Stimulated activated CD4-positive, alpha-beta T cell treated with anti-CD3 and anti-CD28 coated beads, Interleukin-4, amount 100 ng/mL, for 24 hours (primary cell): ENCODE results near the gene TMEM106C.
"Not testable (repeated sequence)": the region's sequence is repeated elsewhere in the genome, so short reads cannot be mapped to it uniquely, and the experiment has no call there.

Experiments
- DNase-seq: peaks from one replicate; pipeline ENCODE4 v3.0.0-alpha.2; 2020

Gene TMEM106C

GRCh38 chr12:47950856-47951468 is 12.4 kb upstream of the TMEM106C start:
- DNase-seq = no peak

GRCh38 chr12:47954058-47954457 is 9.3 kb upstream of the TMEM106C start:
- no peak for DNase-seq

- no peak for DNase-seq
Observed at GRCh38 chr12:47954467-47955045, 8.8 kb upstream of the TMEM106C start.

DNA sequence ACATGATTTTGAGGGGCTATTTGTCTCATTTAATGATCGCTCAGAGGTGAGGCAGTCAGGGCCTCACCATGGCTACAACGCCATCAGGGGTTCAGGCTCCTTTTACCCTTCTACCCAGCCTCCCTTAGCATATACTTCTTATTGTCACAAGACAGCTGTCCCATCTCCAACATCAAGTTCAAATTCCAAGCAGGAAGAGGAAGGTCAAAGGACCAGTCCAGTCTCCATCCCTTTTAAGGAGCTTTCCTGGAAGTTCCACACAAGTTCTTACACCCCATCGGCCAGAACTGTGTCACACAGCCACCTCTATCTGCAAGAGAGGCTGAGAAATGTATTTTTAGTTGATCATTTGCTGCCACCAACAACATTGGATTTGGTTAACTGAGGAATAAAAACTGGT is 8.3 kb upstream of the TMEM106C start:
- no peak for DNase-seq

DNA sequence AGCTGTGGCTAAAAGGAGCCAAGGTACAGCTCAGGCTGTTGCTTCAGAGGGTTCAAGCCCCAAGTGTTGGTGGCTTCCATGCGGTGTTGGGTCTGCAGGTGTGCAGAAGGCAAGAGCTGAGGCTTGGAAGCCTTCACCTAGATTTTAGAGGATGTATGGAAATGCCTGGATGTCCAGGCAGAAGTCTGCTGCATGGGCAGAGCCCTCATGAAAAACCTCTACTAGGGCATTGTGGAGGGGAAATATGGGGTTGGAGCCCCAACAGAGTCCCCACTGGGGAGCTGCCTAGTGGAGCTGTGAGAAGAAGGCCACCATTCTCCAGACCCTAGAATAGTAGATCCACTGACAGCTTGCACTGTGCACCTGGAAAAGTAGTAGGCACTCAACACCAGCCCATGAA is 5.7 kb upstream of the TMEM106C start:
- not testable (repeated sequence) for DNase-seq

DNA sequence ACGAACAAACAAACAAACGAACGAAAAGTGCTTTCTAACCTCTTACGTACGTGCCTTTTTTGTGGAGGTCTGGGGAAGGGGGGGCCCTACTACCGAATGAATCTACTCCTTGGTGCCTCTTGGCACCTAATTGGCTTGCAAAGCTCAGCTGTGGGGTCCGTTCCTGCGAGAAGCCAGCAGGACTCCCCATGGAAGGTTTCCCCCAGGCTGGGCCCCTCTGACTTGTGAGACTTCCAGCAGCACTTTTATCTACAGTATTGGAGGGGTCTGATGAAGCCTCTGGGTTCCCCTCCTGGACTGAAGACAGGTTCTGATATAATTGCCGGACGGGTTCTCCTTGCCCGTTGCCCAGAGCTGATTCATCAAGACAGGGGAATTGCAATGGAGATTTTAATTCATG is 1.2 kb upstream of the TMEM106C start:
- no peak for DNase-seq

GRCh38 chr12:47964106-47964728 is 821 bp downstream of the TMEM106C start:
- DNase-seq = peak; percentile 19

- no peak for DNase-seq
Observed at GRCh38 chr12:47965581-47965980, 2.2 kb downstream of the TMEM106C start.

DNA sequence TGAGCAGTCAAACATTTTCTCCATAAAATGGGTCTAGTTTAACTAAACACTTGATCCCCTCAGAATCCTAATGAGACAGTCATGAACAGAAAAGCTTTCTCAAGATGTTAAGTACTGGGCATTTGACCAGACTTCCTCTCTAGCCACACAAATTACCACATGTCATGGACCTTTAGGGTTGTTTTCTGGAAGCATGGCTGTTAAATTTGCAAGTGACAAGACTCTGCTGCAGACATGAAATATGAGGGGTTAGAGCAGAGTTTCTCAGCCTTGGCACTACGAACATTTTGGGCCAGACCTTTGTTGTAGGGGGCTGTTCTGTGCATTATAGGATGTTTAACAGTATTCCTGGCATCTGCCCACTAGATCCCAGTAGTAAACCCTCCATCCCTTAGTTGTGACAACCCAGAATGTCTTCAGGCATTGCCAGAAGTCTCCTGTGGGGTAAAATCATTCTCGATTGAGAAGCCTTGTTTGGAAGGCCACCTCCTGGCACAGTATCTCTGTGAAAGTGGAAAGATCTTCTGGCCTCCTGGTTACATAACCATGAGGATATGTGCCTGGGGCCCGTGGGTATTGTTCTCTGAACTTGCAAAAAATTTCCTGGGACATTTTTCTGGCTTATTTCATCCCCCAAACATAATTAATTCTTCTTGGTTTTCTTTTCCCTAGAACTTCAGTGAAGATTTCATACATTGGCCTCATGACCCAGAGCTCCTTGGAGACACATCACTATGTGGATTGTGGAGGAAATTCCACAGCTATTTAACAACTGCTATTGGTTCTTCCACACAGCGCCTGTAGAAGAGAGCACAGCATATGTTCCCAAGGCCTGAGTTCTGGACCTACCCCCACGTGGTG is 4.3 kb downstream of the TMEM106C start:
- DNase-seq = no peak

- DNase-seq = no peak
Observed at GRCh38 chr12:47969845-47970244, 6.4 kb downstream of the TMEM106C start.

DNA sequence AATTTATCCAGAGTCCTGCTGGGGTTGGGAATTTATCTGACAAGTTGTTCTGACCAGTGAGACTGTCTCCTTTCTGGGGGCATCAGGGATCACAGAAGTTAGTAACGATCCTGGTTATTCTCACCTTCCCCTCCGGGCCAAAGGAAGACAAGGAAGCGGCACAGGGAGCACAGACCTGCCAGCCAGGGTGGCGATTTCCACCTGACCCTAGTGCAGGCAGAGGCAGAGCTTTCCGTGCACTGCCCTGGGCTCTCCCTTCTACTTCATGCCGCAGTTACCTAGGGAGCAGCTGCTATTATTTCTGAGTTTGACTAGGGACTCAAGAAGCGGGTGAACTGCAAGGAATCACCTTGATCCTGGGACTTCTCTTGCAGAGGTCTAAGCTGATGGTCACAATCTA is 7.4 kb downstream of the TMEM106C start:
- DNase-seq = no peak

GRCh38 chr12:47972895-47973294 is 9.5 kb downstream of the TMEM106C start:
- DNase-seq = no peak

- no peak for DNase-seq
Observed at GRCh38 chr12:47973870-47974269, 10.5 kb downstream of the TMEM106C start.

DNA sequence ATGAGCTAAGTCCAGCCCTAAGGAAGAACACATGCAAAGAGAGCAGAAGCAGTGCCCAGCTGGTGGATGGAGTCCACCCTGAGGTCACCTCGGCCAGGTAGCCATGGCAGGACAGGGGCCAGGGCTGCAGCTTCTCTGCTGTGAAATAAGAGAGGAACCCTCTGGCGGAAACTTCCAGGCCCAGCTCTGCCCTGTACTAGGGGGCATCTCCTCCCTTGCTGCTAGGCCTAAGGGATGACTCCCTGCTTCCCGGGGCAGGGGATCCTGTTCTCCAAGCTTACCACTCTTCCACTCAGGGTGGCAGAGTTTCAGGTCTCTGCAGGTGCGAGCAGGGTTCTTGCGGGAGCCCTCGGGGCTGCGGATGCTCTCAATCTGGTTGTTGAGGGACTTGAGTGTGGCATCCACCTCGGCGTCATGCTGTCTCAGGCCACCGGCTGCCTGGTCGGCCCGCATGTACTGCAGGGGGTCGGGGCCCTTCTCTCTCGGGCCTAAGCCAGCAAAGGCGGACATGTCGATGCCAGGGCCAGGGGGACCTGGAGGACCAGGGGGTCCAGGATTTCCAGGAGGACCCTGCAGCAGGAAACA is 11.7 kb downstream of the TMEM106C start:
- no peak for DNase-seq

- no peak for DNase-seq
Observed at GRCh38 chr12:47975816-47976215, 12.4 kb downstream of the TMEM106C start.

GRCh38 chr12:47977046-47977771 is 13.8 kb downstream of the TMEM106C start:
- DNase-seq = no peak

DNA sequence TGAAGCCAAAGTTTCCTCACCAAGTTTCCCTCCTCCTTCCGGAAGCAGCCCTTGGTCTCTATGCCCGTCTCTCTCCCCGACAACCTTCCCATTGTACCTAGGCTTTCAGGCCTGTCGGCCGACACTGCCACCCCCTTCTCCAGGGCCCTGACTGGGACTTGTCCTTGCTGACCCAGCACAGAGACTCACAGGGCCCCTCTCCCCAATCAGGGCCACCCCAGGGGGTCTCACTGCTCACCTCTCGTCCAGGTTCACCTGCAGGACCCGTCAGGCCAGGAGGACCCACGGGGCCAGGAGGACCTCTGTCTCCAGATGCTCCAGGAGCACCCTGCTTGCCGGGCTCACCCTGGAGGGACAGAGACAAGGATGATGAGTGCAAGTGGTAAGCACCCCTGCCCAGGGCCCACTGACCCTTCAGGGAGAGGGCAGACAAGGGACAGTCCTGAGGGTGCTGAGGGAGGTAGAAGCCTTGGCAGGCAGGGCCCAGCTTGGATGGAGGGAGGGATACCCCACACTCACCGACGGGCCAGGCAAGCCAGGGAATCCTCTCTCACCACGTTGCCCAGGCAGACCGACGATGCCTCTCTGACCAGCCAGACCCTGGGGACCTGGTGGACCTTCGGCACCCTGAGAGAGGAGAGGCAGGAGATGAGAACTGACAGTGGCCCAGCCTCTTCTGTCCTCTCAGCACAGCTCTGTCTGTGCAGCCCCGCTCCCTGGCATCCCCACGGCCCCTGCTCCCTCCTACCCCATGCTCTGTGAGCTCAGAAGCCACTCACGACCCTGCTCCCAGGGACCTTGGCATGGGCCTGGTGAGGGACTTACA is 14.6 kb downstream of the TMEM106C start:
- DNase-seq = no peak

- no peak for DNase-seq
Observed at GRCh38 chr12:47978598-47978873, 15.1 kb downstream of the TMEM106C start.

- no peak for DNase-seq
Observed at GRCh38 chr12:47979166-47979565, 15.8 kb downstream of the TMEM106C start.

DNA sequence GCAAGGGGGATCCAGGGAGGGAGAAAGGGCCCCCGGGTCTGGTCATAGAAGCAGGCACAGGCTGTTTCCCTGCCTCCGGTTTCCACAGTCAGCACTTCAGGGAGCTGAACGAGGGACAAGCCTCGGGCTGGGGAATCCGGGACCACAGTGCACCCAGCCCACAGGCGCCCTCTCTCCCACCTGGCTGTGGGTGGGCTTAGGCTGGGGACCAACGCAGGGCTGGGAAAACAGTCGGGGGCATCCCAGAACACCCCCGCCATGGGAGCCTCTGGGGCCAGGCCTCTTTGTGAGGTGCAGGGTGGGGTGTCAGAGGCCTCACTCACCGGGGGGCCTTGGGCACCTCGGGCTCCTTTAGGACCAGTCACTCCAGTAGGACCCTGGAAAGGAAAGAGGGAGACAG is 16.3 kb downstream of the TMEM106C start:
- no peak for DNase-seq

DNA sequence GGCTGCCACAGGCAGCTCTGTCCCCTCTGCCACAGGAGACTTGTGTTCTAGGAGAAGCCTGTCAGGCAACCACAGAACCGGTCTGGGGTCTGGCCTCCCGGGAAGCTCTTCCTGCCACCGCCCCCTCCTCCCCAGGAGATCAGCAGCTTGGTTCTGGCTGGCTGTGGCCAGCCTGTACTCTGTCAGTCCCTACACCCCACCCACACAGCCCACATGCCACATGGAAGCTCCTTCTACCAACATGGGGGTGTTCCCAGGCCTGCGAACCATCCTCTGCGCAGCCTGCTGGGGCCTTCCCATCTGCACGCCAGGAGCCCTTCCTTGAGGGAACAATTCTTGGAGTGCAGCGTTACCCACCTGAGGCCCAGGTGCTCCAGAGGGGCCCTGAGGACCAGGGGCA is 16.8 kb downstream of the TMEM106C start:
- DNase-seq = no peak
